Stomach (tissue), 4 donors: ENCODE data around the gene ULBP2.

Experiments used
- CTCF ChIP-seq, 7 experiments: fragments of 450-650 bp in 4 of 7; fragments of 200-600 bp in 3 of 7; sonication (generic) in 3 of 7; IDR thresholded peaks; one replicate each; pipeline ENCODE4 v1.5.1; 2016 to 2019; ENCODE audit warnings: antibody characterized with exemption in 7 of 7, control low read depth in 2 of 7, mild to moderate bottlenecking in 1 of 7
- EP300 ChIP-seq: sonication (generic); formaldehyde crosslinking; IDR thresholded peaks from one replicate; pipeline ENCODE4 v1.6.1; 2017; ENCODE audit warnings: antibody characterized with exemption
- POLR2A ChIP-seq, 4 donors: fragments of 450-650 bp; IDR thresholded peaks; one replicate each; pipeline ENCODE4 v1.6.1; 2016; ENCODE audit warnings: antibody characterized with exemption in 4 of 4, control low read depth in 2 of 4, mild to moderate bottlenecking in 1 of 4, moderate library complexity in 1 of 4
- POLR2AphosphoS5 ChIP-seq, 3 donors: sonication (generic); formaldehyde crosslinking; IDR thresholded peaks; one replicate each; pipeline ENCODE4 v1.6.1; 2016; ENCODE audit warnings: antibody characterized with exemption in 3 of 3

DNA sequence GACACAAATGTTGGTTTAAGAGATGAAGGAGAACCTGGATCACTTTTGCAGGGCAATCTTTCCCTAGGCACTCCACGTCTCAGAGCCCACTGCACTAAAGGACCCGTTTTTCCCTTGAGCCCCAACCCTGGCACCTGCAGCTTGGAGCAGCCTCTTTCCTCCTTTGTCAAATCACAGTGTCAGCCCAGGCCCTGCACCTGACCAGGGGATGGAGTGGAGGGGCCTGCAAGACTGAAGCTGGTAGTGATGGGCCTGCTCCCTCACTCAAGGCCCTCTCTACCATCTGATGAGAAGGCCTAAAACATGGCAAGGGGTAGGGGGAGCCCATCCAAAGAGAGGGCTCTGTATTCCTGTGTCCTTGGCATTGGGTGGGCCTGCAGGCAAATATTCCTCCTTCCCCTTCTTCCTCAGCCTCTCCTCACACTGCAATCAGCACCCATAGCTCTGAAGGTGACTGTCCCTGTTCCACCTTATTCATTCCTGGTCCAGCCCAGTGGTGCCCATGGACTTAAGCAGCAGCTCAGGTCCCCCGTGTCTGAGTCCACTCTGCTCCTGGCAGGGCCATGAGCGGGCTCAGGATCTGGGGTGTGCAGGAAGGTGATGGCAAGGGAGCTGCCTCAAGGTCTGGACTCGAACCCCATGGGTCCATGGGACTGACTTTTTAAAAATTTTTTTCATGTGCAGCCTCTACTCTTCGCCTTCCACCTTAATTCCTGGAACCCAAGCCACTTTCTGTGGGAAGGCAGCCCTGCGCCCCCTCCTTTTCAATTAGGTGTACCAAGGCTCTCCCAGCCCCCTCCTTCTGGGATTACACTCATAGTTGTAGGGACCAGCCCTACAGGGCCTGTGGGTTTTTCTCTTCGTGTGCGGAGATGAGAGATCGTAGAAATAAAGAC is 25.6 kb upstream of the ULBP2 start:
- no peak for TF ChIP-seq CTCF (IDR thresholded peaks at IDR 0.05)
- TF ChIP-seq POLR2A (IDR thresholded peaks at IDR 0.05) = no peak
- no peak for TF ChIP-seq EP300
- no peak for TF ChIP-seq POLR2AphosphoS5 (IDR thresholded peaks at IDR 0.05)
